ENCODE results near the gene PPP5C. TPM values are rescaled to one million over a fixed set of nuclear protein-coding genes. Genes with fewer than 3 reads are reported as not detected.

The PPP5C gene
- total and polyA plus RNA-seq, 2 of the 13 experiments (the other 11 are each of a cell fraction or from before 2014, with no cell fraction given), result 41.6 to 67.9 TPM

GRCh38 chr19:46404055-46404752 lies 57.3 kb downstream of the PPP5C start (continued):
- TF ChIP-seq ARID2 (CRISPR knock-in tag; IDR thresholded peaks at IDR 0.05; ENCODE audit: borderline replicate concordance) (0 out of 2 replicates have a peak, but pooled peaks have one; percentile 76), ZNF513 (CRISPR knock-in tag; conservative IDR thresholded peaks at IDR 0.05) (no peak), ELF1 (CRISPR knock-in tag; IDR thresholded peaks at IDR 0.05) (peak; percentile 67; the same call in 1 of the 2 replicates), MAFF (IDR thresholded peaks at IDR 0.05; ENCODE audit: low read depth, low read length) (no peak), ZNF235 (CRISPR knock-in tag; IDR thresholded peaks at IDR 0.05; ENCODE audit: borderline replicate concordance) (0 out of 2 replicates have a peak, but pooled peaks have one; percentile 36), ZKSCAN8 (CRISPR knock-in tag; IDR thresholded peaks at IDR 0.05; ENCODE audit: borderline replicate concordance) (no peak), RARG (CRISPR knock-in tag; IDR thresholded peaks at IDR 0.05; ENCODE audit: low read depth) (no peak), MTA1 (CRISPR knock-in tag; IDR thresholded peaks at IDR 0.05; ENCODE audit: borderline replicate concordance) (peak; percentile 70), PAXIP1 (CRISPR knock-in tag; conservative IDR thresholded peaks at IDR 0.05) (peak; percentile 63), ATF2 (CRISPR knock-in tag; IDR thresholded peaks at IDR 0.05) (no peak), EP300 (IDR thresholded peaks at IDR 0.05; ENCODE audit: low read depth in 2 of 2, low read length in 2 of 2) (no peak), EP300 (CRISPR knock-in tag; IDR thresholded peaks at IDR 0.05; ENCODE audit: borderline replicate concordance) (no peak), XRCC5 (optimal IDR thresholded peaks at IDR 0.05; ENCODE audit: low read length) (peak; percentile 66), ZNF788 (CRISPR knock-in tag; IDR thresholded peaks at IDR 0.05; ENCODE audit: borderline replicate concordance) (no peak; the same call in 1 of the 2 replicates), ZSCAN21 (CRISPR knock-in tag; IDR thresholded peaks at IDR 0.05; ENCODE audit: borderline replicate concordance) (peak; percentile 63; the same call in 1 of the 2 replicates), BORCS8-MEF2B (CRISPR knock-in tag; IDR thresholded peaks at IDR 0.05) (peak; percentile 65; the same call in 1 of the 2 replicates), ZSCAN20 (CRISPR knock-in tag; IDR thresholded peaks at IDR 0.05; ENCODE audit: borderline replicate concordance) (peak; percentile 27; the same call in 1 of the 2 replicates), TERF1 (CRISPR knock-in tag; IDR thresholded peaks at IDR 0.05) (0 out of 2 replicates have a peak, but pooled peaks have one; percentile 27), ZZZ3 (CRISPR knock-in tag; IDR thresholded peaks at IDR 0.05; ENCODE audit: borderline replicate concordance) (no peak), ZNF766 (CRISPR knock-in tag; IDR thresholded peaks at IDR 0.05; ENCODE audit: borderline replicate concordance) (0 out of 2 replicates have a peak, but pooled peaks have one; percentile 62)
